AG08396 (cell line): ENCODE data around the gene PLAU.
"Not testable (repeated sequence)": the region's sequence is repeated elsewhere in the genome, so short reads cannot be mapped to it uniquely, and the experiment has no call there.

Source experiments
- DNase-seq: peaks from one replicate; pipeline ENCODE4 v3.0.0; 2012; ENCODE audit warnings: low spot score, mixed read lengths

PLAU gene

DNA sequence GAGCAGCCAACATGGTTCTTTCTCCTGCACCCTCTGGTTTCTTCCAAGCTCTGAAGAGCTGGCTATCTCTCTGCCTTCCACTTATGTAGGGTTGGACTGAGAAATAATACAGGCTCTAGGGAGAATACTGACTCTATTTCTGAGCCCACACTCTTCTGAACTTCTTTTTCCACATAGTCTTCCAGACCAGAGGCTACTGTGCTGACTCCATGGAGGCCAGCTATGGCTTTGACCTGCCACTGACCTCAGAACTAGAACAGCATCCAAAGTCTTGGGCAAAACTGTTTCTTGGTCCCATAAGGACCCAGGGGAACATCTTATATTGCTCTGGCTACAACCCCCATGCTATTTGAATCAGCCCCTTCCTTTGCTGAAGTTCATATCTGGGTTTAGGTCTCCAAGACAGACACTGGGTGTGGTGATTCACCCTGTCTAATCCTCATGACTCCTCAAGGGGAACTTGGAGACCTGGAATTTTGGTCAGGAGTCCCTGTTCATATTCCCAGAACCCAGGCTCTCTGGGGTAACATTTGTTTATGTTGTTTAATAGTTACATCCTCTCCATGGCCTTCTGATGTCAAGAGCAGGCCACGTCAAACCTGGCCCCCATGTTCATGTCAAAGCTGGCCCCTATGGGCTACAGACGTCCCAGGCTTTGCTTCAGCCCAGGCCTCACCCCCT is 12.1 kb upstream of the PLAU start:
- no peak for DNase-seq

DNA sequence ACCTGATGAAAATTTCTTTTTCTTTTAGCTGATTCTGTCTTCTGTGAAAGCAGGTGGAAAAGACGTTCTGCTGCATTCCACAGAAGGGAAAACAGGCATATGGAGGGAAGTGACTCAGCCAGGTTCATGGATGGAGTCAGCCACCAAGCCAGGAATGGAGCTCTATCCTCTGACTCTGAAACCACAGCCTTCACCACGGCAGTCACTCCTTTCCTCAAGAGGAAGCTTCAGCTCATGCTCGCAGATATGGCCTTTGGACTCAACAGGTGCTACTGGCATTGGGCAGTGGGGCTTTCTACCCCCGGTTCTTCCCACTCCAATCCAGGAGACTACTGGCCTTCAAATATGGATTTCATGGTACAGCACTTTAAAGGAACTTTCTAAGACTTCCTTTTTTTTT is 11.5 kb upstream of the PLAU start:
- DNase-seq, result peak; percentile 64

DNA sequence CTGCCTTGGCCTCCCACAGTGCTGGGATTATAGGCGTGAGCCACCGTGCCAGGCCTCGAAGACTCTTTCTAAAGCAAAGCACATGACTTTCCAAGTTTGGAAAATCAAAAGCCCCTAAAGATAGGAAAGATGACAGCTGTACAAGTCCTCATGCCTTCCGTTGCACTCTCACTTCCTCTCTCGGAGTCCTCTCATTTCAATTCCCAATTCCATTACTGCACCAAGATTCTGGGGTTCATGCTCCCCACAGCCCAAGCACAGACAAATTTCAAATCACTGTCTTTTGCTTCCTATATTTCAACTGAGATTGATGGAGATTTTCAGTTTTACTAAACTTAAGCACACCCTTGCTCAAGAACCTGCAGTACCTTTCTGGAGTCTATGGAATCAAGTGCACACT is 10.9 kb upstream of the PLAU start:
- DNase-seq, result no peak

DNA sequence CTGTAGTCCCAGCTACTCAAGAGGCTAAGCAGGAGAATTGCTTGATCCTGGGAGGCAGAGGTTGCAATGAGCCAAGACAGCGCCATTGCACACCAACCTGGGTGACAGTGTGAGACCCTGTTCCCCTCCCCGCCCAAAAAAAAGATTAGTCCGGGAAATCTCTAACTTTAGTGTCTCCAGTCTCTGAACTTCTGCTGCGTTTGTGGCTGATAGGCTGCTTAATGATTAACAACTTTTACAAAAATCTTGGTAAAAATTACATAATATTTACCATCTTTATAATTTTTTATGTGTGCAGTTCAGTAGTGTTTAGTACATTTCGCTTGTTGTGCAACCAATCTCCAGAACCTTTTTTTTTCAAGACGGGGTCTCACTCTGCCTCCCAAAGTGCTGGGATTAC is 9.7 kb upstream of the PLAU start:
- DNase-seq, result no peak

DNA sequence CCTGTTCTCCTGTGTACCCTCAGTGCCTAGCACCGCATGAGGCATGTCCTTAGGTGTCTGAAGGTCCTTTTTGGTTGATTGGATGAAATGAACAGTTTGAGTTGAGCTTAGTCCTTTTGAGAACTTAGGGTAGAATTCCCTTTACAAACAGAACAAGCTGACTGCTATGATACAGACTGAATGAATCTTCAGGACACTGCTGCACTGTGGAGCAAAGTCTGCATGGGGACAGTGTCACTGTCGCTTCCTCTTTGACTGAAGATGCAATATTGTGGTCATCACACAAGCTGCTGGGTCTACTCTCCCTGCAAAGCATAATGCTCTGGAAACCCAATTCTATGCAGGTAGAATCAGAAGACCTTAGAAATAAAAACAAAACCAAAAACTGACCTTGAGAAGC is 8.6 kb upstream of the PLAU start:
- no peak for DNase-seq

DNA sequence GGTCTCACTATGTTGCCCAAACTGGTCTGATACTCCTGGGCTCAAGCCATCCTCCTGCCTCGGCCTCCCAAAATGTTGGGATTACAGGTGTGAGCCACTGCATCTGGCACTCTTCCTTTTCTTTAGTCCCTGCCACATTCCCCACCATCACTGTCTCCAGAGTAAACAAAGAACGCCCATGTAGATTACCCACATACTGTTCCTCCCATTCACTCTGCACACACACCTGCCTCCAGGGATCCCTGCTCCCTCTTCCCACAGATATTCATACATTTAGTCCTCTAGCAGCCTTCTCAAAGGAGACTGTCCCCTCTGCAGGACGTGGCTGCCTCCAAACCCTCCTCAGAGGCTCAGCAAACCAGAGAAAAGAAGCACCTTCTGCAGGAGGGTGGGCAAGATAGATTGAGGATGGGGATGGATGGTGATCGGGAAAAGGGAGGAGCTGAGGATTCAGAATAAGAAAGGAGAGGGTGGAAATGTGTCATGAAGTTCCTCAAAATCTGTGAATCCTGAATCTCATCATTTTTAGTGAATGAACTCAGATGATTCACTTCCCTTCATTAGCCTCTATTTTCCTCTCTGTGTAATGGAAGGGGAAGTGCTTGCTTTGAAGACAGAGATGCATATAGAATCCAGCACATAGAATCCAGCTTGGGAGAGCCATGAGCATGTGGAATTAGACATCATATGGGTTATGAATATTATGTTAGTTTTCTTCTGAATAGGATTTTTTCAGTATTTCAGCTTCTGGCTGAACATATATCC is 5.5 kb upstream of the PLAU start:
- no peak for DNase-seq

DNA sequence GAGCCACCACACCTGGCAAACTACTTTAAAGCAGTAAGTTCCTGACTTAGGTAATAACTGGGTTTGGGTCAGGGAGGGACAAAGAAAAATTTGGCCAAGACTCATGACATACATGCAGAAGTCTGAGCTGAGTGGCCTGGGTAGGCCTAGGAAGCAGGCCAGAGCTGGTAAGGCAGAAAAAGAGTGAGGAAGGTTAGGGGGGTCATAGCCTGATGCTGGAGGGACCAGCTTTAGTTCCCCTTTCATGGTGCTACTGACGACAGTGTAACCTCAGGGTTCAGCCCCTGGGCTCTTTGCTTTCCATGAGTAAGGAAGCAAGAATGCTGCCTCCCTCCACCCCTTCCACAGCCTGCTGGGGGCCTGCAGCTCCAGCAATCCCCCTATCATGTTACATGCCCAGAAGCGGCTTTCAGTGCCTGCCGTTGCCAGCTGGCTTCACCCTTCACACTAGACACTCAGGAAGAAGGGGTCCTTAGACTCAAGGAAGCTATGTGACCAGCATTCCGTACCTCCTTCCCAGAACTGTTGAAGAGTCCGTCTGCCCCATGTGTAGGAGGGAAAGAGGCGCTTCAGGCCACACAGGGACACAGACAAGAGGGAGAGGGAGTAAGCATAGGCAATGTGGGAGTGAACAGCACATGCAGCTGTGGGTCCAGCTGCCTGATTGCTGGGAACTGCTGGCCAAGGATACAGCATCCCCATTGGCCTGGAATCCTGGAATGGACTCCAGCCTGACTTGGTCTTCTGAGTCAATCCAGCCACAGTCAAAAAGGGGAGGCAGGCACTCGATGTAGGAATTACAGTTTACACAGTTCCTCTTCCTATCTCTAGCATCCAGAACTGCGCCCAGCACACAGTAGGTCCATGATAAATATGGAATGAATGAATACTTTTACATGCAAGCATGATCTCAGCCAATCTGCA is 4.1 kb upstream of the PLAU start:
- DNase-seq, result peak; percentile 81

DNA sequence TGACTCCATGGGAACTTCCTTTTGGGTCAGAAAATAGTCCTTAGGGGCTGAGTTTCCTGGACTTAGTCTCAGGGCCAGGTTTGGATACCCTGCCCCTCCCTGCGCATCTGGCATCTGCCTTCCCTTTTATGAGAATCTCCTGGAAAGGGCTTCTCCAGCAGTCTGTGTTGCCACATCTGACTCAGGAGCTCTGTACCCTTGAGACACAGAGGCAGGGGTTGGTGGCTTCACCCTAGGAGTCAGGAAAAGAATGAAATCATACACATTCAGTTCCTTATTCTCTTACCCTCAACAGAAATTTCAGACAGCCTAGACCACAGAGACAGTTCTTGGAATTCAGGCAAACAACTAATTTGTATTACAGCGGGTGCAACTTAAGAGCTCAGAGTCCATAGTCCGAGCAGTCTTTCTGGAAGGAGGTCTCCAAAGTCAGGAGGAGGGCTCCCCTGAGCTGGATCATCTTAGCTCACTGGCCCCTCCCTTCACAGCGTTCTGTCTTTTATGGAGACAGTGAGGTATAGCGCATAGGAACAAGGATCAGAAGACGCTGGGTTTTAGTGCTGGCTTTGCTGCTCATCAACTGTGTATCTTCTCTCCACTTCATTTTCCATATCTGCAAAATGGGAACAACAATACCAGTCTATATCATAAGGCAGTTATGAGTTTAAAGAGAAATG is 3.0 kb upstream of the PLAU start:
- DNase-seq, result no peak

DNA sequence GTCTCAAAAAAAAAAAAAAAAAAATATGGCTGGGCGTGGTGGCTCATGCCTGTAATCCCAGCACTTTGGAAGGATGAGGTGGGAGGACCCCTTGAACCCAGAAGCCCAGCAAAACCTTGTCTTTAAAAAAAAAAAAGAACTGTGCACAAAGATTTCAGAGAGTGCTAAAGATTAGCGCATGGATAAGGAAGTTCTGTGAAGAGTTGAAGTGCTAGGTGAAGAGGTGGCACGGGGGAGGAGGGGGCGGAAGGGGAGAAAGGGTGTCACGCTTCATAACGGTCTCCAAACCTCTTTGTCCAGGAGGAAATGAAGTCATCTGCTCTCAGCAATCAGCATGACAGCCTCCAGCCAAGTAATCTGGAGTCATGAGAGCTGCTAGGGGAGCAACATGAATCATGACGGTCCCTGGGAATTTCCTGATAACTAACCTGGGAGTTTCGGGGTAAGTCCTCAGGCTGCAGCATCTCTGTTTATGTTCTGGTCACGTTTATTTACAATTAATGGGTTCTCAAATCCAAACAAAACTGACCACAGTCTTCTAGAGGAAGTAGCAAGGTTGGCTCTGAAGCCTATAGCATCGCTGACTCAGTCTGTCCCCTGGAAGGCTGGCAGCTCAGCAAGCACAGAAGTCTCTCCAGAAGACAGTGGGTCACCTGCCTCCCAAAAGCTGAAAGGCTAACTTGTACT is 1.9 kb upstream of the PLAU start:
- DNase-seq, result peak; percentile 86

DNA sequence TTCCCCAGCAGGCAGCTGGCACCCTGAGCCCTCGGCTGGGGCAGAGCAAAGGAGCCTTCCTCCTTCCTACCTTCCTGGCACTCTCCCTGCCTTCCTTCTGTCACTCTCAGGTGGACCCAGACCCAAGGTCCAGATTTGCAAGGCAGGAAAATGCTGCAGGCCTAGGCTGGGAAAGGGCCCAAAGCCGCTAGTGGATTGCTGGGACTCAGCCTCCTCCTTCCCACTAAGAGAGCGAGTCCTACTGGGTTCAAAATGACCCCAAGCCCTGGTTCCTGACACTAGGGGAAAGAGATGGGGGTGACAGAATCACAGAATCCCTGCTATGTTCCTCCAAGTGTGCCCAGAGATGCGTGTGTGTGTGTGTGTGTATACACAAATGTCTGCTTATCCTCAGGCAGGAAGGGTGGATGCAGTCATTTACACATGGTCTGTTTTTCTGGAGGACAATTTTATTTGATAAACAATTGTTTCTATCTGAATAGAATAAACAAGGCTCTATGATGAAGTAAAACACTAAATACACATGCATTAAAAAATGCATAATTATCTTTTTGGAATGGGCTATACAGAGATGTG is 1.3 kb upstream of the PLAU start:
- DNase-seq, result no peak

DNA sequence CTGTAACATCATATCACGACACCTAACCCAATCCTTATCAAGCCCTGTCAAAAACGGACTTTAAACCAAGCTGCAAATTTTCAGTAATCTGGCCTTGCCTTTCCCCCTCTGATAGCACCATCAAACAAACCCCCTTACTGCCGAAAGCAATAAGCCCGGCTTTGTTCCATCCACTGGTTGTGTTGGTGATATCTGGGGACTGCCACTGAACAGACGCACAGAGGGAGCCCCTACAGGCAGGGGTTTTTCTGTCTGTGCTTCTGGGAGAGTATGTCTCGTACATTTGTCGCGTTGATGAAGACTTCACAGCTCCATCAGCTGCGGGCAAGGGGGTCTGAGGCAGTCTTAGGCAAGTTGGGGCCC is 550 bp upstream of the PLAU start:
- no peak for DNase-seq

DNA sequence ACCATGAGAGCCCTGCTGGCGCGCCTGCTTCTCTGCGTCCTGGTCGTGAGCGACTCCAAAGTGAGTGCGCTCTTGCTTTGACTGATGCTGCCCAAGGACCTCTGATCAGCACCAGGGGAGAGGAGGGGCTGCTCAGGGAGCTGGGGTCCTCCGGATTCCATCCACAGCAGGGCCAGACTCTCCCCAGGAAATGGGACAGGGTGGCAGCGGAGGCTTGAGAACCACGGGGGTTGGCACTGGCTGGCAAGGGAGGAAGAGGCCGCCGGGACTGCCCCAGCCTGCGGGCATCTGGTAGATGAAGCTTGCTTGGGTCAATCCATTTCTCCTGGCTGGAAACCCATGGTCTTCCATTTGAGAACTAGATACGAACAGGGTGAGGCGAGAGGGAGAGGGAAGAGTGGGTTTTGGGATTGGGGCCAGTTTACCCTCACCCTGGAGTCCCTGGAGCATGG is 647 bp downstream of the PLAU start:
- no peak for DNase-seq

DNA sequence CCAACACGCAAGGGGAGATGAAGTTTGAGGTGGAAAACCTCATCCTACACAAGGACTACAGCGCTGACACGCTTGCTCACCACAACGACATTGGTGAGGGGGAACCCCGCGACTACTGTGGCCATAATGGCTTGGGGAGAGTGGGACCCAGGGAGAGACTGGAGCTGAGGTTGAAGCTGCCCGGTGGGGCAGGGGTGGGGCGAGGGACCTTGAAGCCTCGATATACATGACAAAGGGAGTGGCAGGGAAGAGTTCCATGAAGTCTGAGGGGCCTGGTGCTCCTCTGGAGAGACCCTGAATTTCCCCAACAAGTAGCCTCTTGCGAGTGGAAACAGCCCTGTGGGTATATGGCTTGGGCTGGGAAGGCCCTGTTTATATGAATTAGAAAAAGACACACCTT is 3.1 kb downstream of the PLAU start:
- no peak for DNase-seq

DNA sequence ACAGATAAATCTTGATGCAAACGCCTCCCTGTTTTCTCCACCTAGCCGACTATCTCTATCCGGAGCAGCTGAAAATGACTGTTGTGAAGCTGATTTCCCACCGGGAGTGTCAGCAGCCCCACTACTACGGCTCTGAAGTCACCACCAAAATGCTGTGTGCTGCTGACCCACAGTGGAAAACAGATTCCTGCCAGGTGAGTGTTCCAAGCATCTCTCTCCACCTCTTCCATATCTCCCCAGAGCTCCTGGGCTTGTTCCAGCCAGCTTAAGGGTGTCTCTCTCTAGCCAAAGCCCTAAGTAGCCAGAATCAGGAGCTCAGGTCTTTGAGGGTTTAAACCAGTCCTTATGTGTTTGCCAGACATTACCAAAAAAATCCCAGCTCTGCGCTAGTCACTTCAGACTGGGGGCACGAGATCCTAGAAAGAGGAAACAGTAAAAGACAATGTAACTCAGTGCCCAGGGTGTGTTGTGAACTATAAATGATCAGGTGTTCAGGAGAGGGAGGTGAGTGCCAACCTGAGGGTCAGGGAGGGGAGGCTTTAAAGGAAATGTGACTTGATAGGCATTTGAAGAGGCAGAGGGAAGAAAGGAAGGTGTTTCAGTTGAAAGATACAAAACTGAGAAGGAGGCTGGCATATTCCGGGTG is 4.4 kb downstream of the PLAU start:
- no peak for DNase-seq

DNA sequence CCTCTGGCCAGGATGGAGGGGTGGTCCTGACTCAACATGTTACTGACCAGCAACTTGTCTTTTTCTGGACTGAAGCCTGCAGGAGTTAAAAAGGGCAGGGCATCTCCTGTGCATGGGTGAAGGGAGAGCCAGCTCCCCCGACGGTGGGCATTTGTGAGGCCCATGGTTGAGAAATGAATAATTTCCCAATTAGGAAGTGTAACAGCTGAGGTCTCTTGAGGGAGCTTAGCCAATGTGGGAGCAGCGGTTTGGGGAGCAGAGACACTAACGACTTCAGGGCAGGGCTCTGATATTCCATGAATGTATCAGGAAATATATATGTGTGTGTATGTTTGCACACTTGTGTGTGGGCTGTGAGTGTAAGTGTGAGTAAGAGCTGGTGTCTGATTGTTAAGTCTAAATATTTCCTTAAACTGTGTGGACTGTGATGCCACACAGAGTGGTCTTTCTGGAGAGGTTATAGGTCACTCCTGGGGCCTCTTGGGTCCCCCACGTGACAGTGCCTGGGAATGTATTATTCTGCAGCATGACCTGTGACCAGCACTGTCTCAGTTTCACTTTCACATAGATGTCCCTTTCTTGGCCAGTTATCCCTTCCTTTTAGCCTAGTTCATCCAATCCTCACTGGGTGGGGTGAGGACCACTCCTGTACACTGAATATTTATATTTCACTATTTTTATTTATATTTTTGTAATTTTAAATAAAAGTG is 6.0 kb downstream of the PLAU start:
- no peak for DNase-seq

DNA sequence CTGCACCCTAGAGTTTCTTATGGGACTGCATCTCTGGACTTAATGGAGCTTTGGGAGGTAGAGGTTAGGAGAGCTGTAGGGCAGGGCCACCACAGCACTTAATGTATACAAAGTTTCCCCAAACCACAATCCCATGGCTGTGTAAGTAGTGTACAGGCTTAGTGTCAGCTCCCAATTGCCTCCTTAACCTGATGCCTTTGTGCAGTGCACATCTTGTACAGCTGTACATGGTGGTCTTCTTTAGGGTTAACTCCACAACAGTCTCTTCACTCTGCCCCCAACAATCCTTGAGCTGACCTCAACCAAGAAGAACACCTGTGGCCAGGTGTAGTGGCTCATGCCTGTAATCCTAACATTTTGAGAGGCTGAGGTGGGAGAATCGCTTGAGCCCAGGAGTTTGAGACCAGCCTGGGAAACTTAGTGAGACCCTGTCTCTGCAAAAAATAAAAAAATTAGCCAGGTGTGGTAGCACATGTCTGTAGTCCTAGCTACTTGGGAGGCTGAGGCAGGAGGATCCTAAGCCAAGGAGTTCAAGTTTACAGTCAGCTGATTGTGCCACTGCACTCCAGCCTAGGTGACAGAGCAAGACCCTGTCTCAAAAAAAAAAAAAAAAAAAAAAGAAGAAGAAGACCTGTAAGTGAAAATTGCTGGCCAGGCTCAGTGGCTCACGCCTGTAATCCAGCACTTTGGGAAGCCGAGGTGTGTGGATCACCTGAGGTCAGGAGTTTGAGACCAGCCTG is 6.8 kb downstream of the PLAU start:
- DNase-seq, result no peak

DNA sequence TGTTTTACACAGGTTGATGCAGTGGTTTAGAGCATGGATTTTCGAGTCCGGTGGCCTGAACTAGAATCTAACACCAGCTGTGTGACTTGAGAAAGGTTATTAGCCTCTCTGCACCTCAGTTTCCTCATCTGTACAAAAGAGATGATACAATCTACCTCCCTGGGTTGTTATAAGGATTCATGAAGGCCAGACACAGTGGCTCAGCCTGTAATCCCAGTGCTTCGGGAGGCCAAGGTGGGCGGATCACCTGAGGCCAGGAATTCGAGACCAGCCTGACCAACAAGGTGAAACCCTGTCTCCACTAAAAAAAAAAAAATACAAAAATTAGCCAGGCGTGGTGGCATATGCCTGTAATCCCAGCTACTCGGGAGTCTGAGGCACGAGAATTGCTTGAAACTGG is 8.5 kb downstream of the PLAU start:
- not testable (repeated sequence) for DNase-seq

DNA sequence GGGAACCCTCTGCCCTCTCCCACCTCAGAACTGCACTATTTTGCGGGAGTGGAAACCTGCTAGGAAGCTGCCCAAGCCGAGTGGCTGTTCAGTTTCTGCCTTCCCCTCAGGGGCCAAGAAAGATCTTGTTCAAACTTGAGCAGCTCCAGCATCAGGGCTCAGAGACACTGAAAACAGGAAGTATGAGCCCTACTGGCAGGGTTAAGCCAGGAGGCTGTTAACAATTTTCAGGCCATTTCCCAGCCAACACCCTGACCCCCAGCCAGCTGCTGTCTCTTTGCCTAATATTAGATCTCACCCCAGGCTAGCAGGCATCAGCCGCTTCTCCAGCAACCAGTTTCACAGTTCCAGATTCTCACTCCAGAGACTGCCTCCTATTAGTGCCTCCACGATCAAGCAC is 9.2 kb downstream of the PLAU start:
- no peak for DNase-seq
